ENCODE results near the gene PIK3C2B.

The PIK3C2B gene

GRCh38 chr1:204506201-204506968 is 11.8 kb upstream of the PIK3C2B start:
- Histone ChIP-seq H3K9me3 (ENCODE audit: control insufficient read depth, low read length) (no peaks in the 10 kb centered on the region), H3K4me3 (ENCODE audit: extremely low read depth, insufficient read depth, low read length, poor library complexity, severe bottlenecking) (peak overlapping the region; percentile 71), H3K36me3 (ENCODE audit: control insufficient read depth, insufficient read depth, low read length) (no peaks in the 10 kb centered on the region), H3K4me1 (ENCODE audit: control insufficient read depth, insufficient read depth, low read length, poor library complexity, severe bottlenecking) (no peaks in the 10 kb centered on the region), H3K27ac (ENCODE audit: low read depth, low read length, severe bottlenecking) (peak overlapping the region; percentile 98)
- WGBS, 2 experiments (ENCODE audit: insufficient coverage in 2 of 2) = 2% methylated on average over 13 to 17 of the region's 27 CpGs

- Histone ChIP-seq H3K4me1 (ENCODE audit: control insufficient read depth, insufficient read depth, low read length, poor library complexity, severe bottlenecking) (no peaks in the 10 kb centered on the region), H3K36me3 (ENCODE audit: control insufficient read depth, insufficient read depth, low read length) (no peaks in the 10 kb centered on the region), H3K9me3 (ENCODE audit: control insufficient read depth, low read length) (no peaks in the 10 kb centered on the region), H3K27ac (ENCODE audit: low read depth, low read length, severe bottlenecking) (no peak overlapping the region), H3K4me3 (ENCODE audit: extremely low read depth, insufficient read depth, low read length, poor library complexity, severe bottlenecking) (peak overlapping the region; percentile 71)
- WGBS, 2 experiments (ENCODE audit: insufficient coverage in 2 of 2) = 25 to 33% methylated on average over 4 of the region's 4 CpGs
Observed at GRCh38 chr1:204505674-204506200, 11.1 kb upstream of the PIK3C2B start.

- Histone ChIP-seq H3K9me3 (ENCODE audit: control insufficient read depth, low read length) (no peaks in the 10 kb centered on the region), H3K36me3 (ENCODE audit: control insufficient read depth, insufficient read depth, low read length) (no peaks in the 10 kb centered on the region), H3K4me1 (ENCODE audit: control insufficient read depth, insufficient read depth, low read length, poor library complexity, severe bottlenecking) (no peaks in the 10 kb centered on the region), H3K27ac (ENCODE audit: low read depth, low read length, severe bottlenecking) (no peak overlapping the region), H3K4me3 (ENCODE audit: extremely low read depth, insufficient read depth, low read length, poor library complexity, severe bottlenecking) (no peak overlapping the region)
- no CpG with 5 or more reads among the region's 4 CpGs for WGBS, 2 experiments (ENCODE audit: insufficient coverage in 2 of 2)
Observed at GRCh38 chr1:204503913-204504519, 9.4 kb upstream of the PIK3C2B start.

DNA sequence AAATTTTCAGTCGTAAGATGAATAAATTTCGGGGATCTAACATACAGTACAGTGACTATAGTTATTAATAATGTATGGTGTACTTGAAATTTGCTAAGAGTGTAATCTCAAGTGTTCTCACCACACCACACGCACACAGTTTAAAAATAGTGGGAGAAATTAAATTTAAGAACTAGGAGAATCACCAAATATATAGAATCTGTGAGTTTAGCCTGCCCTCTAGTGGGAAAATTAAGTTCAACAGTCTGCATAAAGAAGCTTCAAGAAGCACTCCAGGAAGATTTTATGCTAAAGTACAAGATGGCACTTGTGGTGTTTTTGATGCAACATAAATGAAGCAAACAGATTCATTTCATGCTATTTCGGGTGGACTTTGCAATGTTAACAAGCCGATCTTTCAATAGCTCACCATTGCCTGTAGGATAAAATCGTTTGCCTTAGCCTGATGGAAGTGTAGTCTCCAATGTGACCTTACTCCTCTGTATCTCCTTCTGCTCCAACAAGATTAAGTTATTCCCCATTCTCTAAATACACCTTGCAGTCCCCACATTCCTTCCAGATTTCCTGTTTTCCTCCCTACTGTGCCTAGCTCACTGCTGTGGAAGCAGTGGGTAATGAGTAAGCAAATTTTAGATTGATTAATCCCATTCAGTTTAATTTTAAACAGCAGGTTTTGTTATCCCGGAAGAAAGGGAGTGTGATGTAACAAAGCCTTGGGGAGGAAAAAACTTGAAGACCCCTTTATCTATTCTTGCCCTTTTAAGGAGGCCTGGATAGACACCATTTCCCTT is 8.7 kb upstream of the PIK3C2B start:
- Histone ChIP-seq H3K27ac (ENCODE audit: low read depth, low read length, severe bottlenecking) (no peak overlapping the region), H3K4me3 (ENCODE audit: extremely low read depth, insufficient read depth, low read length, poor library complexity, severe bottlenecking) (no peak overlapping the region), H3K36me3 (ENCODE audit: control insufficient read depth, insufficient read depth, low read length) (no peaks in the 10 kb centered on the region), H3K4me1 (ENCODE audit: control insufficient read depth, insufficient read depth, low read length, poor library complexity, severe bottlenecking) (no peaks in the 10 kb centered on the region), H3K9me3 (ENCODE audit: control insufficient read depth, low read length) (no peaks in the 10 kb centered on the region)
- 0 to 8% methylated on average over 3 of the region's 7 CpGs for WGBS, 2 experiments (ENCODE audit: insufficient coverage in 2 of 2)

DNA sequence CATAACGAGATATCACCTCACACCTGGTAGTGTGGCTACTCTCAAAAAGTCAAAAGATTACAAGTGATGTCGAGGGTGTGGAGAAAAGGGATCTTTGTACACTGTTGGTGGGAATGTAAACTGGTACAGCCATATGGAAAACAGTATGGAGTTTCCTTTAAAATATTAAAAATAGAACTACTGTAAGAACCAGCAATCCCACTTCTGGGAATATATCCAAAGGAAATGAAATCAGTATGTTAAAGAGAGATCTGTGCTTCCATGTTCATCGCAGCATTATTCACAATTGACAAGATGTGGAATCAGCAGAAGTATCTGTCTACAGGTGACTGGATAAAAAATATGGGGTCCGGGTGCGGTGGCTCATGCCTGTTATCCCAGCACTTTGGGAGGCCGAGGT is 7.6 kb upstream of the PIK3C2B start:
- 82 to 89% methylated on average over 4 of the region's 6 CpGs for WGBS, 2 experiments (ENCODE audit: insufficient coverage in 2 of 2)
- Histone ChIP-seq H3K4me1 (ENCODE audit: control insufficient read depth, insufficient read depth, low read length, poor library complexity, severe bottlenecking) (no peaks in the 10 kb centered on the region), H3K9me3 (ENCODE audit: control insufficient read depth, low read length) (no peaks in the 10 kb centered on the region), H3K4me3 (ENCODE audit: extremely low read depth, insufficient read depth, low read length, poor library complexity, severe bottlenecking) (no peak overlapping the region), H3K27ac (ENCODE audit: low read depth, low read length, severe bottlenecking) (no peak overlapping the region), H3K36me3 (ENCODE audit: control insufficient read depth, insufficient read depth, low read length) (no peaks in the 10 kb centered on the region)

DNA sequence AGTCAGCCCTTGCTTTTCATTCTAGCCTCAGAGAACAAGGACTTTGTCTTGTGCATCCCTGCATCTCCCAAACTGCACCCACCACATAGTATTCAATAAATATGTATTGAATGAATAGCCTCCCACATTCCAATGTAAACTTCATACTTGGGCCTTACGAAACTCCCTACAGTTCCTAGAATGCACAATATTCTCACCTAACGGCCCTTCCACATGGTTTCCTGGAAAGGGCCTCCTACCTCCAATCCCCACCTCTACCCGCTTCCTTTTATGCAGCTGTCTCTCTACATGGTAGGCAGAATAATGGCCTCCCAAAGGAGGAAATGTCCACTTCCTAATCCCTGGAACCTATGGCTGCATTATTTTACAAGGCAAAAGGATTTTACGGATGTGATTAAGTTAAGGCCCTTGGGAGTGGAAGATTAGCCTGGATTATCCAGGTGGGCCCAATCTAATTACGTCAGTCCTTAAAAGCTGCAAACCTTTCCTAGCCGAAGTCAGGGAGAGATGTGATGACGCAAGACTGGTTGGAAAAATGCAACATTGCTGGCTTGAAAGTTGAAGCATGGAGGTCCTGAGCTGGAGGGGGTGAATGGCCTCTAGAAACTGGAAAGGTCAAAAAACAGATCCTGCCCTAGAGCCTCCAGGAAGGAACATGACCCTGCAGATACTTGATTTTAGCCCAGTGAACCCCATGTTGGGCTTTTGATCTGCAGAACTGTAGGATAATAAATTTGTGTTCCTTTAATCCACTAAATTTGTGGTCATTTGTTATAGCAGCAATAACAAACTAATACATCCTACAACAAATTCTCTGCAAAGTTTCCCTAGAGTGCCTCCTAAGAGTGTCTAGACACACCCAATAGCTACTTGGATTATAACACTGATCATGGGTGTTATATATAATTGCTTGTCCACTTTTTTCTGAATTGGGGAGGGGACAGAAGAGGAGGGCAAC is 5.2 kb upstream of the PIK3C2B start:
- Histone ChIP-seq H3K9me3 (ENCODE audit: control insufficient read depth, low read length) (no peaks in the 10 kb centered on the region), H3K27ac (ENCODE audit: low read depth, low read length, severe bottlenecking) (no peak overlapping the region), H3K4me1 (ENCODE audit: control insufficient read depth, insufficient read depth, low read length, poor library complexity, severe bottlenecking) (peaks cover 4% of the 10 kb centered on the region), H3K36me3 (ENCODE audit: control insufficient read depth, insufficient read depth, low read length) (no peaks in the 10 kb centered on the region), H3K4me3 (ENCODE audit: extremely low read depth, insufficient read depth, low read length, poor library complexity, severe bottlenecking) (no peak overlapping the region)
- 90 to 94% methylated on average over 6 to 7 of the region's 7 CpGs for WGBS, 2 experiments (ENCODE audit: insufficient coverage in 2 of 2)

- Histone ChIP-seq H3K9me3 (ENCODE audit: control insufficient read depth, low read length) (no peaks in the 10 kb centered on the region), H3K4me3 (ENCODE audit: extremely low read depth, insufficient read depth, low read length, poor library complexity, severe bottlenecking) (no peak overlapping the region), H3K27ac (ENCODE audit: low read depth, low read length, severe bottlenecking) (no peak overlapping the region), H3K36me3 (ENCODE audit: control insufficient read depth, insufficient read depth, low read length) (no peaks in the 10 kb centered on the region), H3K4me1 (ENCODE audit: control insufficient read depth, insufficient read depth, low read length, poor library complexity, severe bottlenecking) (peaks cover 4% of the 10 kb centered on the region)
- 79 to 95% methylated on average over 3 of the region's 3 CpGs for WGBS, 2 experiments (ENCODE audit: insufficient coverage in 2 of 2)
Observed at GRCh38 chr1:204498981-204499380, 4.4 kb upstream of the PIK3C2B start.

DNA sequence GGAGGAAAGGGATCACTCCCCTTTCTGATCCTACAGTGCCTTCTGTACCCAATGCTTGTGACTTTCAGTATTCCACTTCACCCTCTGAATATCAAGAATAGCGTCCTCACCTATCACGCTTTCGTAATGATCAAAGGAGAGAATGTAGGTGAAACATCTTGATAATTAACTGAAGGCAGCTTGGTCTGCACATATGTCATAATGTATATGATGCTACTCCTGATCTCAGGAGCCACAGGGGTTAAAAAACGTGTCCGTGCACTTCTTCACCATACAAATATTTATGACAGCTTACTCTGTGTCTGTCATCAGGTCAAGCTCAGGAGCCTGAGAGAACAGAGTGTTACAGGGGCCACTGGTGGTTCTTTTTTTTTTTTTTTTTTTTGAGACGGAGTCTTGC is 1.2 kb upstream of the PIK3C2B start:
- H3K4me1 ChIP-seq (ENCODE audit: control insufficient read depth, insufficient read depth, low read length, poor library complexity, severe bottlenecking) = peaks cover 19% of the 10 kb centered on the region
- H3K27ac ChIP-seq (ENCODE audit: low read depth, low read length, severe bottlenecking) = no peak overlapping the region
- 80 to 95% methylated on average over 1 to 3 of the region's 6 CpGs for WGBS, 2 experiments (ENCODE audit: insufficient coverage in 2 of 2)
- H3K9me3 ChIP-seq (ENCODE audit: control insufficient read depth, low read length) = no peaks in the 10 kb centered on the region
- no peaks in the 10 kb centered on the region for H3K36me3 ChIP-seq (ENCODE audit: control insufficient read depth, insufficient read depth, low read length)
- H3K4me3 ChIP-seq (ENCODE audit: extremely low read depth, insufficient read depth, low read length, poor library complexity, severe bottlenecking) = no peak overlapping the region

- peaks cover under 1% of the 10 kb centered on the region for H3K36me3 ChIP-seq (ENCODE audit: control insufficient read depth, insufficient read depth, low read length)
- H3K9me3 ChIP-seq (ENCODE audit: control insufficient read depth, low read length) = no peaks in the 10 kb centered on the region
- peak overlapping the region; percentile 84 for H3K4me3 ChIP-seq (ENCODE audit: extremely low read depth, insufficient read depth, low read length, poor library complexity, severe bottlenecking)
- H3K4me1 ChIP-seq (ENCODE audit: control insufficient read depth, insufficient read depth, low read length, poor library complexity, severe bottlenecking) = peaks cover 19% of the 10 kb centered on the region
- WGBS, 2 experiments (ENCODE audit: insufficient coverage in 2 of 2) = 0 to 30% methylated on average over 3 to 5 of the region's 17 CpGs
- peak overlapping the region; percentile 41 for H3K27ac ChIP-seq (ENCODE audit: low read depth, low read length, severe bottlenecking)
Observed at GRCh38 chr1:204495078-204495753, 611 bp upstream of the PIK3C2B start.

Measured in mesodermal cell (in vitro differentiated cells).